ENCODE results near the gene GPR132. TPM values are rescaled to one million over a fixed set of nuclear protein-coding genes. Genes with fewer than 3 reads are reported as not detected.
A peak's percentile ranks its signal among the peaks of the same experiment; 100 is the strongest.

The GPR132 gene
- total and polyA plus RNA-seq, 2 of the 13 experiments (the other 11 are each of a cell fraction or from before 2014, with no cell fraction given), result not detected

GRCh38 chr14:105005929-105006830 lies 59.0 kb downstream of the GPR132 start:
- FAIRE-seq, result no peak
- no peak for DNase-seq (ENCODE audit: low spot score)
- 0 out of 2 replicates have a peak, but pooled peaks cover 6% of the 10 kb centered on the region for H4K20me1 ChIP-seq (ENCODE audit: insufficient read depth, low read length)
- no peak overlapping the region for H2AFZ ChIP-seq (ENCODE audit: low read length)
- no peaks in the 10 kb centered on the region for H3K4me1 ChIP-seq (ENCODE audit: insufficient read depth, low read length)
- H3K4me2 ChIP-seq (ENCODE audit: low read depth, low read length), result no peak overlapping the region
- H3K27me3 ChIP-seq (ENCODE audit: control insufficient read depth in 1 of 2, insufficient read depth in 2 of 2, low read length in 2 of 2), result no peaks in the 10 kb centered on the region
- peaks cover 9 to 20% of the 10 kb centered on the region in 2 experiments; a peak in 4 of 5 replicates for H3K36me3 ChIP-seq (replicated peaks in 1 of 2; ENCODE audit: control insufficient read depth in 1 of 2, insufficient read depth in 2 of 2, low read length in 2 of 2)
- in situ Hi-C loops (cut with HindIII; ENCODE audit: extremely low pct_ligation_motif_present, low pct_unique_long_range_greater_than_20kb) (no loop called here), intact Hi-C loops (cut with micrococcal nuclease; ENCODE audit: unreplicated experiment) (no loop called here)
- H3K27ac ChIP-seq (ENCODE audit: extremely low read length, insufficient read depth, low read length), result no peak overlapping the region
- 96% methylated on average over 12 of the region's 21 CpGs for WGBS (ENCODE audit: low lambda C conversion rate)
- no TSS peak for BruUV-seq (replicated peaks)
- no peaks in the 10 kb centered on the region for H3K9me3 ChIP-seq (ENCODE audit: low read length)
- no peak overlapping the region for H3K4me3 ChIP-seq (replicated peaks in 1 of 3; ENCODE audit: insufficient read depth in 1 of 3, low read depth in 2 of 3, low read length in 3 of 3)
- POLR2A ChIA-PET, result no interaction called here
- no peaks in the 10 kb centered on the region for H3K79me2 ChIP-seq (ENCODE audit: insufficient read depth, low read length)
- H3K9ac ChIP-seq (ENCODE audit: insufficient read depth, low read depth, low read length), result no peak overlapping the region
- TF ChIP-seq POLR2G (IDR thresholded peaks at IDR 0.05; ENCODE audit: low read depth, low read length), result 0 out of 2 replicates have a peak, but pooled peaks have one; percentile 26
- 0 out of 2 replicates have a peak, but pooled peaks have one; percentile 22 for TF ChIP-seq POLR2AphosphoS5 (IDR thresholded peaks at IDR 0.05; ENCODE audit: low read depth, low read length)
- no peak for TF ChIP-seq ZNF629 (CRISPR knock-in tag; conservative IDR thresholded peaks at IDR 0.05)
- TF ChIP-seq ZNF839 (CRISPR knock-in tag; IDR thresholded peaks at IDR 0.05; ENCODE audit: borderline replicate concordance), result no peak
- TF ChIP-seq ZNF446 (CRISPR knock-in tag; IDR thresholded peaks at IDR 0.05), result no peak
- no peak for TF ChIP-seq ZNF350 (CRISPR knock-in tag; IDR thresholded peaks at IDR 0.05; ENCODE audit: borderline replicate concordance, low read depth)
- TF ChIP-seq AGO2 (optimal IDR thresholded peaks at IDR 0.05; ENCODE audit: low read depth, low read length), result peak; percentile 93
- TF ChIP-seq ZC3H13 (CRISPR knock-in tag; IDR thresholded peaks at IDR 0.05), result peak; percentile 21; the same call in 1 of the 2 replicates
- CTCF ChIA-PET (ENCODE audit: low intra/inter-chr PET ratio, low total read pairs), result no interaction called here
- peak; percentile 40 for ATAC-seq

Measured in HepG2 (cell line).